Lower leg skin (tissue), 4 donors: ENCODE results near the gene HLA-E. TPM values are rescaled to one million over a fixed set of nuclear protein-coding genes. Genes with fewer than 3 reads are reported as not detected.
"Not testable (repeated sequence)": the region's sequence is repeated elsewhere in the genome, so short reads cannot be mapped to it uniquely, and the experiment has no call there.

Source experiments
- DNase-seq, 2 donors: peaks; one replicate each; pipeline ENCODE4 v3.0.0-alpha.2; 2019; ENCODE audit warnings: low spot score in 2 of 2
- H3K4me3 ChIP-seq: fragments of 200-600 bp; sonication (generic); 2 replicates; pipeline ENCODE4 v1.5.1; 2017; ENCODE audit warnings: mild to moderate bottlenecking, low read depth; ENCODE audit not compliant: poor library complexity, severe bottlenecking
- CTCF ChIP-seq, 3 donors: fragments of 450-650 bp; IDR thresholded peaks; one replicate each; pipeline ENCODE4 v1.5.1; 2016; ENCODE audit warnings: antibody characterized with exemption in 3 of 3, mild to moderate bottlenecking in 3 of 3, moderate library complexity in 2 of 3
- POLR2A ChIP-seq, 2 donors: fragments of 450-650 bp; IDR thresholded peaks; one replicate each; pipeline ENCODE4 v1.6.1; 2016 to 2017; ENCODE audit warnings: antibody characterized with exemption in 2 of 2, mild to moderate bottlenecking in 1 of 2, moderate library complexity in 1 of 2
- WGBS, 2 donors: methylation state at CpG; one replicate each; pipeline ENCODE4 v1.1.5; 2018; 5-methylcytosine and 5-hydroxymethylcytosine counted together
- intact Hi-C: fragments of 100-400 bp; cut with DNase I; formaldehyde crosslinking; loops from one replicate; pipeline ENCODE4 v1.15.0; 2023; ENCODE audit warnings: low total_unique reads
- total RNA-seq, 4 donors: library from RNA; depleted of rRNA; stranded (reverse); fragments of >200 nt; gene quantifications; one replicate each; pipeline ENCODE4 v1.1.0, GENCODE V29; 2016

Gene HLA-E
- total RNA-seq, 4 donors from 2014 or later = 685 to 929 (median 835) TPM

DNA sequence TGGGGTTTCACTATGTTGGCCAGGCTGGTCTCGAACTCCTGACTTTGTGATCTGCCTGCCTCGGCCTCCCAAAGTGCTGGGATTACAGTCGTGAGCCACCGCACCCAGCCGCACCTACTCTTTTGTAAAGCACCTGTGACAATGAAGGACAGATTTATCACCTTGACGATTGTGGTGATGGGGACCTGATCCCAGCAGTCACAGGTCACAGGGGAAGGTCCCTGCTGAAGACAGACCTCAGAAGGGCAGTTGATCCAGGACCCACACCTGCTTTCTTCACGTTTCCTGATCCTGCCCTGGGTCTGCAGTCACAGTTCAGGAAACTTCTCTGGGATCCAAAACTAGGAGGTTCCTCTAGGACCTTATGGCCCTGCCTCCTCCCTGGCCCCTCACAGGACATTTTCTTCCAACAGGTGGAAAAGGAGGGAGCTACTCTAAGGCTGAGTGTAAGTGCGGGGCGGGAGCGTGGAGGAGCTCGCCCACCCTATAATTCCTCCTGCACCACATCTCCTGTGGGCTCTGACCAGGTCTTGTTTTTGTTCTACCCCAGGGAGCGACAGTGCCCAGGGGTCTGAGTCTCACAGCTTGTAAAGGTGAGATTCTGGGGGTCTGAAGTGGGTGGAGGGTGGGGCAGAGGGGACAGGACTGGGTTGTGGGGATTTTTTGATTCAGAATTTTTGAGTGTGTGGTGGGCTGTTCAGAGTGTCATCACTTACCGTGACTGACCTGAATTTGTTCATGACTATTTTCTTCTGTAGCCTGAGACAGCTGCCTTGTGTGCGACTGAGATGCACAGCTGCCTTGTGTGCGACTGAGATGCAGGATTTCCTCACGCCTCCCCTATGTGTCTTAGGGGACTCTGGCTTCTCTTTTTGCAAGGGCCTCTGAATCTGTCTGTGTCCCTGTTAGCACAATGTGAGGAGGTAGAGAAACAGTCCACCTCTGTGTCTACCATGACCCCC is 3.0 kb downstream of the HLA-E start:
- no peak for TF ChIP-seq CTCF (IDR thresholded peaks at IDR 0.05)
- TF ChIP-seq POLR2A (IDR thresholded peaks at IDR 0.05) = no peak
- no peak overlapping the region for H3K4me3 ChIP-seq
- intact Hi-C loops = no loop called here
- WGBS, 2 donors = 79 to 85% methylated on average over 16 of the region's 16 CpGs
- DNase-seq = peak in 1 of 2 donors; percentile 65

DNA sequence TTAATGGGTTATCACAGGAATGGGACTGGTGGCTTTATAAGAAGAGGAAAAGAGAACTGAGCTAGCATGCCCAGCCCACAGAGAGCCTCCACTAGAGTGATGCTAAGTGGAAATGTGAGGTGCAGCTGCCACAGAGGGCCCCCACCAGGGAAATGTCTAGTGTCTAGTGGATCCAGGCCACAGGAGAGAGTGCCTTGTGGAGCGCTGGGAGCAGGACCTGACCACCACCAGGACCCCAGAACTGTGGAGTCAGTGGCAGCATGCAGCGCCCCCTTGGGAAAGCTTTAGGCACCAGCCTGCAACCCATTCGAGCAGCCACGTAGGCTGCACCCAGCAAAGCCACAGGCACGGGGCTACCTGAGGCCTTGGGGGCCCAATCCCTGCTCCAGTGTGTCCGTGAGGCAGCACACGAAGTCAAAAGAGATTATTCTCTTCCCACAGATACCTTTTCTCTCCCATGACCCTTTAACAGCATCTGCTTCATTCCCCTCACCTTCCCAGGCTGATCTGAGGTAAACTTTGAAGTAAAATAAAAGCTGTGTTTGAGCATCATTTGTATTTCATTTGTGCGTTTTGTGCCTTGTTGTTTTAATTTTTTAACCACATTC is 4.4 kb downstream of the HLA-E start:
- 74 to 76% methylated on average over 8 of the region's 8 CpGs for WGBS, 2 donors
- DNase-seq = peak in 1 of 2 donors; percentile 79
- no peak overlapping the region for H3K4me3 ChIP-seq
- TF ChIP-seq POLR2A (IDR thresholded peaks at IDR 0.05) (no peak), CTCF (IDR thresholded peaks at IDR 0.05) (no peak)
- intact Hi-C loops = no loop called here

DNA sequence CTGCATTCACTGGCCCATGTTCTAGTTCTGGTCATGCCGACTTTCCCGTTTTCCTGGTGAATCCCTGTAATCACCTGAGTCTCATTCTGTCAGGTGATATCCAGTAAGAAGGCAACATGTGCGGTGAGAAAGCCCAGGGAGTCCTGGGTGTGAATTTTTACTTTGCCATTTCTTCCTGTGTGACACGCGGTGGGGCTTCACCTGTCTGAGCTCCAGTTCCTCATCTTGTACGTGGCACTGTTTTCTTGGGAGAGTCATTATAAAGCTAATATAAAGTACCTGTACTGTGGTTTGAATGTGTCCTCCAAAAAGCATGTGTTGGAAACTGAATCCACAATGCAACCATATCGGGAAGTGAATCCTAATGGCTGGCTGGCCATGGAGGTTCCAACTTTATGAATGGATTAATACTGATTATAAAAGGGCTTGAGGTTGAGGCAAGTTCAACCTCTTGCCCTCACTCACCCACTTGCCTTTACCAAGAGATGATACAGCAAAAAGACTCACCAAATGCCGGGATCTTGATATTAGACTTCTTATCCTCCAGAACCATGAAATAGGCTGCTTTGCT is 5.1 kb downstream of the HLA-E start:
- H3K4me3 ChIP-seq = no peak overlapping the region
- no peak for TF ChIP-seq POLR2A (IDR thresholded peaks at IDR 0.05)
- TF ChIP-seq CTCF (IDR thresholded peaks at IDR 0.05) = no peak
- intact Hi-C loops = no loop called here
- WGBS, 2 donors = 79 to 89% methylated on average over 8 of the region's 8 CpGs
- peak in 1 of 2 donors; percentile 57 for DNase-seq

- intact Hi-C loops, H3K4me3 ChIP-seq: not testable (repeated sequence)
- DNase-seq = peak in 1 of 2 donors; percentile 45
- WGBS, 2 donors = 73 to 85% methylated on average over 4 of the region's 4 CpGs
These were observed 5.8 kb downstream of the HLA-E start for GRCh38 chr6:30495060-30495459.

- WGBS, 2 donors = 79 to 84% methylated on average over 4 of the region's 4 CpGs
- TF ChIP-seq POLR2A (IDR thresholded peaks at IDR 0.05) (no peak), CTCF (IDR thresholded peaks at IDR 0.05) (no peak)
- peak in 1 of 2 donors; percentile 56 for DNase-seq
- intact Hi-C loops = no loop called here
- H3K4me3 ChIP-seq = no peak overlapping the region
These were observed 6.7 kb downstream of the HLA-E start for GRCh38 chr6:30495993-30496392.

- H3K4me3 ChIP-seq, DNase-seq, intact Hi-C loops: not testable (repeated sequence)
- 91 to 95% methylated on average over 5 of the region's 5 CpGs for WGBS, 2 donors
These were observed 7.9 kb downstream of the HLA-E start for GRCh38 chr6:30497261-30497599.
